NOMO-1 (cell line): Measurements from ENCODE around the gene HMG20B.

ENCODE experiments used
- DNase-seq, 2 experiments: peaks; one replicate each; lab custom pipeline; 2025; ENCODE audit not compliant: unreplicated experiment in 2 of 2; lab: John Stamatoyannopoulos, UW

Gene HMG20B

DNA sequence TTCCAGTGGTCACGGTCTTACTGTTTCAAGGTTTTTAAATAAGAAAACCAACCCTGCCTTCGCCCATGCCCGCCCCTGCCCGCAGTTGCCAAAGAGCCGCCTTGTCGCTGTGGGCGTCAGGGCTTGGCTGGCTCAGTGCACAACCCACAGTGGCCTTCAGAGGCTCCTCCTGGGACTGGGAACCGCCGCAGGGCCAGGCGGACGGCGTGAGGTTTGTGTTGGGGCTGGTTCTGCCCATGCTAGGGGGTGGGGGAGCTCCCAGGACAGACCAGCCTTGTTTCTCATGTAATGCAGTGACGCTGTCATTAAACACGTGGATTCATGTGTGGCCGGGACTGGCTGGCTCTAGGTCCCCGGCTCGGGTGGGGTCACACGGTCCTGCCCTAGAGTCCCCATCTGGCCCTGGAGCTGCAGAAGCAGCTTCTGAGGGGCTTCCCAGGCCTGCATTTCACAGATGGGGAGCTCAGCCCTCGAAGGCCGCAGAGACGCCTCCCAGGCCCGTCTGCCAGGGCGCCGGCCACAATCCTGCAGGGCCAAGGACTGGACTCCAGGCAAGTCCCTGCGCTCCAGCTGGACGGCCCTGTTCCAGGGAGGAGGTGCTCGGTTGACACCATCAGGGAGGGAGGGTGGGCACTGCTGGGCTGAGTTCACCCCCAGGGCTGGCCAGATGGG lies 36.2 kb upstream of the HMG20B start:
- DNase-seq = no peak

DNA sequence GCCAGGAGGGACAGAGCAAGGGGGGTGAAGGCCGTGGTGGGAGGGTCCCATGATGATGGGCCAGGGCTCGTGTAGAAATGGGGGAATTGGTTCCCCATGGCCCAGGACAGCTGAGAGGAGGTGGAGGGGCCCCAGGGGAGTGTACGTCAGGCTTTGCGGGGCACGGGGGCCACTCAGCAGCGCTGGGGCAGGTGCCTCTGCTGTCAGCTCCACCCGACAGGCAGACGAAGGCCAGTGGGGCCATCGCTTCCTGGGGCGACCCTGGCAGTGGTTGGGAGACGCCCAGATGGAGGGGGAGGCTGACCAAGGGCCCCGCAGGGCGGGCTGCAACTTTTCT lies 35.7 kb upstream of the HMG20B start:
- no peak for DNase-seq

DNA sequence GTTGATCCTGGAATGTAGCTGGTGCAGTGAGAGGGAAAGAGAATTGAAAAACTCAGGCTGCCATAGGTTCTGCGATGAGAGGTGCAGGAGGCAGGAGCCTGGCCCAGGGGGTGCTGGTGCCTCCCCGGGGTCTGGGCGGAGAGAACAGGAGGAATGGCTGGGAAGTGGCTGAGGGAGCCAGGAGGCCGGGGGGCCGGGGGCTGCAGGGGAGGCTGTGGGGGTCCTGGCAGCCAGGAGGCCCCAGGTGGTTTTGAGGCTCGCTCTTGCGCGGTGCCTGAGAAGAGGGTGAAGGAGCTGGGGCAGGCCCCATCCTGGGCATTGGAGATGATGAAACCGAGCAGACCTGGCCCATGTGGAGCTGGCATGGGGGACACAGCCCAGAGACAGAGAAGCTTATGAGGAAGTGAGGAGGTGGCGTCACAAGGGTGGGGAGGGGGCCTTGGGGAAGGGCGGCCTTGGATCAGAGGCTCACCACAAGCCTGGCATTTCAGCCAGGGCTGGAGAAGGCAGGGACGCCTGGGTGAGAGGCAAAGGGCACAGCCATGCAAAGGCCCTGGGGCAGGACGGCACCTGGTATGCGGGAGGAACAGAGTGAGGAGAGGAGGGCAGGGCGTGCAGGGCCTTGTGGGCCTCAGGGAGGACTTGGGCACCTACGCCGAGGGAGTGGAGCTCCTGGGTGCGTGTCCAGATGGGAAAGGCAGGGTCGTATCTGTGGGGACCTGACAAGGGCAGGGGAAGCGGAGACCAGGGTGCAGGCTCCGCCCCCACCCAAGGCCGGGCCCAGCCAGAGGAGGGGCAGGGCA lies 35.1 kb upstream of the HMG20B start:
- DNase-seq = peak in 1 of 2 experiments; percentile 2

DNA sequence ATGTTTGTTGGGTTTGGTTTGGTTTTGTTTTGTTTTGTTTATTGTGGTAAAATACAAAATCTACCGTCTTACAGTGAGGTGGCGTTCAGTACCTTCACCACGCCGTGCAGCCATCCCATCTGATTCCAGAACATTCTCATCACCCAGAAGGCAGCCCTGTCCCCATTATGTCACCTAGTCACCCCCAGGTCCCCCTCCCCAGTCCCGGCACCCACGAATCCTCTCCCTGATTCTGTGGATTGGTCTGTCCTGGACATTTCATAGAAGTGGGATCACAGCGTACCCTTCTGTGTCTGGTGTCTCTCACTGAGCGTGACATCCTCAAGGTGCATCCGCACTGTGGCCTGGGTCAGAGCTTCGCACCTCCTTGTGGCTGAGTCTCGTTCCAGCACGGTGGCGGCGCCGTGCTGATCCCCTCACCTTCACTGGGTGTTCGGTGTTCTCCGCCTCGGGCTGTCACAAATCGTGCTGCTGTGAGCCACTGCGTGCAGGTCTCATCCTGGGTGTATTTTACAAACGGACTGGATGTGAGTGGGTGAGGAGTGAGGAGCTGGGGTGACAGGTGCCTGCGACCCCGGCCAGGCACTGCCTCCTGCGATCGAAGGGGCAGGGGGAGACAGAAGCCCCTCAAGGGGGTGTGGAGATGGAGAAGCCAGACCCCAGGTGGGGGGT lies 34.4 kb upstream of the HMG20B start:
- no peak for DNase-seq

DNA sequence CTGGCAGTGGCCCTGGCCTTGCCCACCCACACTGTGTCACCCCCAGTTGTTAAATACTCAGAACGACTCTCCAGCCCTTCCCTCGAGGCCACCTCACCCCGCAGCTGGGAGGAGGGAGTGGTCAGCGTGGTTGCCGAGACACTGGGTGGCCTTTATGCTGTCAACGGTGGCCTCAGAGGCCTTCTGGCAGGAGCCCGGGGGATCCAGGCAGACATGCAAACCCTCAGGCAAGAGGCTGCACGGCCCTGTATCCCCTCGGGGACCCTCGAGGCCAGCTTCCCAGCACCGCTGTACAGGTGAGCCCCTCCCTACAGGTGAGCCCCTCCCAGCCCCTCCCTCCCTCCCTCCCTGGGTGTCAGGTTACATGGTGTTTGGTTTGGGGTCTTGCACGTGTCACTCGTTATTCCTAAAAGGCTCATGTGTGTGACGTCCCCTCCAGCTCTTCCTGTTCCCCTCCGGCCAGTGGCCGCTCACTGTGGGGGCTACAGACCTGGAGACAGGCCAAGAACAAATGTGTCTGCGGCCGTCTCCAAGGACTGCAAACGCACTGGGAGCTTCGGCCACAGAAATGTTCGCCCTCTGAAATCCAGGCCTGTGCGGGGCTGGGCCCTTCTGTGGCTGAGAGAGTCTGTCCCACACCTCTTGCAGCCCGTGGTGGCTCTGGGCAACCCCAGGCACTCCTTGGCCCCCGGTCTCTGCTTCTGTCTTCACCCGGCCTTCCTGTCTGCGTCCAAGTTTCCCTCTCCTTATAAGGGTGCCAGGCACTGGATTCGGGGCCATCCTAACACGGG lies 33.6 kb upstream of the HMG20B start, which contains the start of gene TEKTIP1:
TSS of gene TEKTIP1 (plus strand) at position 210 of the 791 bp plus-strand sequence. CDS start at position 214, 4 bp downstream.
- no peak for DNase-seq

DNA sequence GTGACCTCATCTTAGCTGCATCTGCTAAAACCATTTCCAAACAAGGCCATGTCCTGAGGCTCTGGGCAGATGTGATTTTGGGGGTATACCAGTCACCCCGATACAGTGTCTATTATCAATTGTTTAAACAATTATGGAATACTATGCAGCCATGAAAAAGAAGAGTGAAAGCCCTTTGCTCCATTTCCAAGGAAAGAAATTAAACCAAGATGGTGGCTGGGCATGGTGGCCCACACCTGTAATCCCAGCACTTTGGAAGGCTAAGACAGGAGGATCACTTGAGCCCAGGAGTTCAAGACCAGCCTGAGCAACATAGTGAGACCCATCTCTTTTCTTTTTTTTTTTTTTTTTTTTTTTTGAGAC lies 33.0 kb upstream of the HMG20B start:
- DNase-seq = no peak

DNA sequence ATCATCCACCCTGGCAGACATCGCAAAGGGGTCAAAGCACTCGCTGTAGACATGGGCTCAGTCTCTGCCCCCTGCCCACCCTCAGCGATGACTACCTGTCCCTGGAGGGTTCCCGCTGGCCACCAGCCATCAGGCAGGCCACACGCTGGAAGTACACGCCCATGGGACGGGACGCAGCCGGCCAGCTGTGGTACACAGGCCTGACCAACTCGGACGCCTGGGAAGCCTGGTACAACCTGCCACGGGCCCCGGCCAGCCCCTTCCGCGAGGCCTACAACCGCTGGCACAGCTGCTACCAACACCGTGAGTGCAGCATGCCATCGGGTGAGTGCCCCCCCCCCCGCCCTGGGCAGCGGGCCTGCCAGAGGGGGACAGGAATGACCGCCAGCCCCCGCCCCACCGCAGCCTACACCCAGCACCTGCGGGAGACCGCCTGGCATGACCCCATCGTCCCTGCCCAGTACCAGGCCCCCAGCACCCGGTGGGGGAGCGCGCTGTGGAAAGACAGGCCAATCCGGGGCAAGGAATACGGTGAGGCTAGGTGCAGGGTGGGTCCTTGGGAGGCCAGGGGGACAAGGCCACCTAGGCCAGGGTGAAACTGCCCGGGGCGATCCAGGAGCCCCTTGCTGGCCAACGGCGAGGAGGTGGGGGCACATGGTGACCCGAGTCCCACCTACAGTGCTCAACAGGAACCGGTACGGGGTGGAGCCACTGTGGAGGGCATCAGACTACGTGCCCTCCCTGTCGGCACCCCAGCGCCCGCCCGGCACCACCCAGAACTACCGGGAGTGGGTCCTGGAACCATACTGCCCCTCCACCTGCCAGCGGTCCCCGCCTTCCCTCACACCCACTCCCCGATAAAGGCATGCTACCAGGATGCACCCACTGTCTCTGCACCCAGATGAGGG lies 29.3 kb upstream of the HMG20B start:
- DNase-seq = no peak

DNA sequence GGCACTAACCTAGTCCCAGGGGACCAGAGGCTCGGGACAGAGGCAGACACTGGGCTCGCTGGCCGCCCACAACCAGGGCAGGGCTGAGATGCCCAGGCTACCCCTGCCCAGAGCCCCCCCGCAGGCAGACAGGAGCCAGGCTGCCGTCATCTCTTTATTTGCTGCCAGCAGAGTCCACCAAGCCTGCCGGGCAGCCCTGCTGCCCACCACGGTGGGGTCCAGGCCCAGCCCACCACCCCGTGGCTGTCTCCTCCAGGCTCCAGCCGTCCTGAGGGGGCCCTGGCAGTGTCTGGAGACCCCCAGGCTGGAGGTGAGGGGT lies 28.7 kb upstream of the HMG20B start:
- no peak for DNase-seq

DNA sequence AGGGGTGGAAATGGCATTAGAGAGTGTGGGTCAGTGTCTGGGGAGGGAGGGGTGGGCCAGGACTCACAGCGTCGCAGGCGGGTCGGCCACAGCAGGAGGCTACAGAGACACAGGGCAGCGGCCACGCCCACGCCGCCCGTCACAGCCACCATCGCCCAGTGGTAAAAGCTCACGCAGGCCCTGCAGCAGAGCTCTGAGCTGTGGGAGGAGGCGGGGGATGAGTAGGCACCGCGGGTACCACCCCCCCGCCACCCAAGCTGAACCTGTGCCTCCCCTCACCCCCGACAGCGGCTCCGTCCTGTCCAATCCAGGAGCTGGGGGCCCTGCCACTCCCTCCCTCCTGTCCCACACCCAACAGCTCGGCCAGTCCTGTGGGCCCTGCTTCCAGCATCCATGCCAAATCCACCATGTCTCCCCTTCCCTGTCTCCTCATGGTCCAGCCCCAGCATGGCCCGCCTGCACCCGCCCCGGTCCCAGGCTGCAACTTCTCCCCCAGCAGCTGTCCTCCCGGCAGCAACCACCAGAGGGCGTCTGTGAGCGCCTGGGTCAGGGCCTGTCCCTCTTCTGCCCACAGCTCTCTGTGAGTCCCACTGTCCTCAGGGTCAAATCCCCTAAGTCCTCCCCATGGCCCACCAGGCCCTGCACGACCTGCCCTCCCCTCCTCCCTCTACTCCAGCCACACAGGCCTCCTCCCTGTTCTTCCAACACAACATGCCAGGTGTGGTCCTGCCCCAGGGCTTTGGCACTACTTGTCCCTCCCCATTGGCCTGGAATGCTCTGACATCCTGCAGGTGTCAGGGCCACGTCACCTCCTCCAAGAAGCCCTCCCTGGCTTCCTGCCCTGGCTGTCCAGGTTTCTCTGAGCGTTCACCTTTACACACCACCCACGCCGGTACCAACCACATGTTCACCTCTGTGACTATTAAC lies 27.7 kb upstream of the HMG20B start:
- peak; percentile 11 to 59 for DNase-seq

DNA sequence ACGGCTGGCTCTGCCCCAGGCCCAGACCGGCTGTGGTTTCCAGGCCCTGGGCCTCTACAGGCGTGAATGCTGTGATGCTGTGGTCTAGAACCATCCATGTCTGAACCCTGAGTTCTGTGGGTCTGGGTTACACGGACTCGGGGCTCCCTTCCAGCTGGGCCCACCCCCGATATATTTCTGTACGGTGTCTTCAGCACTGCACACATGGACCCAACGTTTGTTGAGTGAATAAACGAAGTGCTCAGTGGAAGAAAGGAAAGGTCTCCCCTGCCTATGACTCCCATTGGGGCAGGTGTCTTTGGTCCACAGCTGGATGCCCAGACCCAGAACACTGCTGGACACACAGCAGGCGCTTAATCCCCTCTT lies 27.1 kb upstream of the HMG20B start:
- no peak for DNase-seq

DNA sequence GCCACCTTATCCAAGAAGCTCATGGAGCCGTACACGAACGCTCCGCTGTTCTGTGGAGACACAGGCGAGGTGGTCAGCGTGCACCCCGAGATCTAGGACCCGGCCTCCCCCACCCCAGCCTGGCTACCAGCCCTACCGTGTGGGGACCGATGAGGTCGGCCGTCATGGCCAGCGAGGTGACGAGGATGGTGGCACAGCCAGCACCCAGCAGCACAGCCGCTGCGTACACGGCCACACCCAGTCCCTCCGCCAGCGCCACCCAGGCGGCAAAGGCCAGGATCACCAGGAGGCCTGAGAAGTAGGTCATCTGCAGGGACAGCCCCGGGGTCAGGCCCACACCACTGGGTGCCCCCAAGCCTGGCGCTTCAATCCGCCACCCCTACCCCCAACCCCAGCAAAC lies 26.6 kb upstream of the HMG20B start:
- no peak for DNase-seq

DNA sequence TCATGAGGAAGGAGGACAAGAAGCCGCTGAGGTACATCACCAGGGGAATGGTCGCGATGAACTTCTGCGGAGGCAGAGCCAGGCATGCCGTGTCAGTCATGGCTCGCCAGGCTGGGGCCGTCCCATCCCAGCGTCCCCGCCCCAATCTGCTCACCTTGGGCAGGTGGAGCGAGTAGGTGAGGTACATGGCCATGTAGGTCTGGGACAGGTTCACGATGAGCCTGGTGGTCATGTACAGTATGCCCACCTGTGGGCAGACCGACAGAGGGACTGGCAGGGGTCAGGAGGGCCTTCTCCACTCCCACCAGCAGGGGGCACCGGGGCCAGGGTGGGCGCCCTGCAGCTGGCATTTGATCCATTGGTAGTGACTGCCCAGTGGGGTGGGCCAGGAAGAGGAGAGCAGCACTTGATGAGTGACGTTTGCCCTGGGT lies 25.4 kb upstream of the HMG20B start:
- DNase-seq = no peak

DNA sequence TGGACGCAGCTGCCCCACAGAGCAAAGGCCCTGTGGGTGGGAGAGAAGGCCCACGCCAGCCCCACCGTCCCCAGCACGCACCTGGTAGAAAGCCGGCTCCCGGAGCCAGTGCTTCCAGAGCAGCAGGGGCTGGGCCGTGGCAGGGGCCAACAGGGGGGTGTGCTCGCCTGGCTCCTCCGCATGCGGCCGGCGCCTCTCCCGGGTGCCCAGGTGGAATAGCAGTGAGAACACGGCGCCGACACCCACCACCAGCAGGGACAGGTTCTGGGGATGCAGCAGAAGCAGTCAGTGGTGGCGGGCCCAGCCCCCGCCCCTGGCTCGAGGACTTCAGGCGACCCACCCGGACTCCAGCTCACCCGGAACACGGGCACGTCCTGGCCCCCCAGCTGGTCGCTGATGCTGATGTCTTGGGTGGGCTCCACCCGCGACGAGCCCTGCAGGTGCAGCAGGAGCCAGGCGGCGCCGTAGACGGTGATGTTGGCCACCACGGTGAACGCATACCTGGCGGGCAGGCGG lies 24.9 kb upstream of the HMG20B start:
- DNase-seq = no peak

DNA sequence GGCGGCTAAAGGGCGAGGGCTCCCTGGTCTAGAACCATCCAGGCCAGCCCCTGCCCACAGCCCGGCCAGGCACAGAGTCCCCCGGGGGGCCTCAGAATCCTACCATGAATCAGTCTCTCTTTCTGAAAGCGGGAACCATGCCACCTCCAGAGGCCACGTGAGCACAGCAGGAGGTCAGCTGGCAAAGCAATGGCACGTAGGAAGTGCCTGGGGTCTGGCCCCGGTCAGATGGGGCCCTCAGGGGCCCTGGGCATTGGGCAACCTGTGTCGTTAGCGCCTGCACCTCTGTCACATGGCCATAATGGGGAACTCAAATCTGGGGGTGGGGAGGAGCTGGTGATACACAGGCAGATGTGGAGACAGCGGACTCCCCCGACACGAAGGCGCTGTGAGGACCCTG lies 24.1 kb upstream of the HMG20B start:
- DNase-seq = peak; percentile 84 to 92

DNA sequence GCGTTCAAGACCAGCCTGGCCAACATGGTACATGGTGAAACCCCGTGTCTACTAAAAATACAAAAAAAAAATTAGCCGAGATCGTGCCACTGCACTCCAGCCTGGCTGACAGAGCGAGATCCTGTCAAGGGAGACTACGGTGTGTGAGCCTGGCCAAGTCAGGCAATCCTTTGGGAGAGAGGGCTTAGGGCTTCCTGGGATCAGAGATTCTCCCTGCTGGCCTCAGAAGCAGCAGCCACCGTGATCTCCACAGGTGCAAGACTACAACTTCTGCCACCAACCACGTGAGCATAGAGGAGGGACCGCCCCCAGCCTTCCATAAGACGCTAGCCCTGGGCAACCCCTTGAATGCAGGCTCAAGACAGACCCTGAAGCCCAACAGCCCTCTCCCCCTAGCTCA lies 22.9 kb upstream of the HMG20B start:
- DNase-seq = no peak

DNA sequence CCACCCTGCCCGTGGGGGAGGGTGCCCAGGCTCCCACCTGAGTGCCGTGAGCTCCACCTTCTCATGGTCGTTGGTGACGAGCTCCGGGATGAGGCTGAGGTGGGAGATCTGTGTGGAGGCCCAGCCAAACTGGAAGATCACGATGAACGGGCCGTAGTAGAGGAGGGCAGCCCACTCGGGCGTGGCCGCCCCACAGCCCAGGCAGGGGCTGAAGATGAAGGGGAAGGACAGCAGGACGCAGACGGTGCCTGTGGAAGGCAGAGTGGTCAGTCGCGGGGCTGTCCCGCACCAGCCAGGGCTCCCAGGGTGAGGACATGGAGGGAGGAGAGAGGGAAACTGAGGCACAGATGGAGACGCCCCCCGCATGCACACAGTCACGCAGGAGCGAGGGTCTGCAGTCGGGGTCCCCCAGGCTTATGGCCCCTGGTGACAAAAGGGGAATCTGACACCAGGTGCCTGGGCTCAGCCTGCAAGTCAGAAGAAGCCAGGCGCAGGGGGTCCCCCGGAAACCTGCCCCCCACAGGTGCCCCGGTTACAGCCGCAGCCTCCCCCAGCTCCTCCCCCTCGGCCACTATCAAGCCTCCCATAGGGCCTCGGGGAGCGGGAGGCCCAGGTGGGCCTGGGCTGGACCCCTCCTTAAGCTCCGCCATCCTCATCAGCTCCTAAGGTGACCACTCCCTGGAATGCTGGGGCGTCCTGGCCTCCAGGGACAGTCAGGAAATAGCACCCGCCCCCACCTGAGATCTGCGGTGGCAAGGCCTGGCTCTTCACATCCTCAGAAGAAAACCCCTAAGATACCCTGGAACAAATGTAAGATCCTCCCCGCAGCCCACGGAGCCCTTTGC lies 21.6 kb upstream of the HMG20B start:
- DNase-seq = no peak

DNA sequence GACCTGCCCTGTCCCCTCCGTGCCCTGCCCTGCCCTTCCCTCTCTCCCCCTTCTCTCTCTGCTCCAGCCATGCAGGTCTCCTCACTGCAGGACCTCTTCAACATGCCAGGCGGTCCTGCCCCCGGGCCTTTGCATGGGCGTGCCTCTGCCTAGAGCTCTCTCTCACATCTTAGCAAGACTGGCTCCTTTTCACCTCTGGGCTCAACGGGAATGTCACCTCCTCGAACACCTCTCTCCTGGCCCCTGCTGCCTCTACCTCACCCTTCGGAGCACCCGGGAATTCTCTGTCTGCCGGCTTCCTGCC lies 21.0 kb upstream of the HMG20B start:
- no peak for DNase-seq
